ENCODE data around the gene PLXNA2.

GRCh38 chr1:208216806-208217205 lies 27.4 kb downstream of the PLXNA2 start:
- no peak for TF ChIP-seq CTCF (IDR thresholded peaks at IDR 0.05)
- TF ChIP-seq POLR2A (IDR thresholded peaks at IDR 0.05) = no peak
